GM21619 (cell line): ENCODE measurements around the gene KCNF1.

Experiments
- ATAC-seq: cut with Tn5 transposase; IDR thresholded peaks from one replicate; pipeline ENCODE4 v1.9.1; 2021; ENCODE audit not compliant: unreplicated experiment

The KCNF1 gene, protein sequence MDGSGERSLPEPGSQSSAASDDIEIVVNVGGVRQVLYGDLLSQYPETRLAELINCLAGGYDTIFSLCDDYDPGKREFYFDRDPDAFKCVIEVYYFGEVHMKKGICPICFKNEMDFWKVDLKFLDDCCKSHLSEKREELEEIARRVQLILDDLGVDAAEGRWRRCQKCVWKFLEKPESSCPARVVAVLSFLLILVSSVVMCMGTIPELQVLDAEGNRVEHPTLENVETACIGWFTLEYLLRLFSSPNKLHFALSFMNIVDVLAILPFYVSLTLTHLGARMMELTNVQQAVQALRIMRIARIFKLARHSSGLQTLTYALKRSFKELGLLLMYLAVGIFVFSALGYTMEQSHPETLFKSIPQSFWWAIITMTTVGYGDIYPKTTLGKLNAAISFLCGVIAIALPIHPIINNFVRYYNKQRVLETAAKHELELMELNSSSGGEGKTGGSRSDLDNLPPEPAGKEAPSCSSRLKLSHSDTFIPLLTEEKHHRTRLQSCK

DNA sequence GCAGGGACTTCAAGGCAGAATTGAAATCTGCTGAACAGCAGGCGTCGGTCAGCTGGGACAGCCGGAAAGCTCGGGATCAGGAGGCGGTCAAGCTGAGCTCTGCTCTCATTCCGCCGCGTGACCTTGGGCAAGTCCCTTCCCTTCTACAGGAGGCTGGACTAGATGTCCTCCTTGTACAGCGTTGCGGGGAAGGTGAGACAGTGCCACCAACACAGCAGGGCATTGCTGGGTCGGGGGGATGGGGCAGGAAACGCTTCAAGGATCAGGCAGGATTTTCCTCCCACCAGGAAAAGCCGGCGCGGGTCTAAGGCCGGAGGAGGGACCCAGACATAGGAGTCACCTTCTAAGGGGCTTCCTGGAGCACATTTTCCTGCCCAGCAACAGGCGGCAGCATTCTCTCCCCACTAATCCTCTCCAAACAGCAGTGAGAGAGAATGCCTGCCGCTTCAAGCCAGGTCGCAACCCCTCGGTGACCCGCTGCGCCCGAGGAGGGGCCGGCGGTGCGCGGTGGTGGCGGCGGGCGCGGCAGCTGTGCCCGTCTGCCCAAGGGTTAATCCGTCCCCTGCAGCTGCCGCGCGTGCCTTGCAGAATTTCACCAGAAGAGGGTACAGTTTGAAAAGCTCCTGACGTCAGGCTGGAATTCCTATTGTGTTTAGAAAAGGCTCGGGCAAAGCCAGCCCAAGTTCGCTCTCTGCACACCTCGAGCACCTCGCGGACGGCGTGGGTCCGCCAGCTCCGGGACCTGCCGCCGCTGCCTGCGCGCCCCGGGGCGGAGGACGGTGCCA, at the start of gene KCNF1:
TSS of gene KCNF1 (plus strand) at position 644 of the 785 bp plus-strand sequence. CDS start 493 bp downstream, outside the sequence.
- ATAC-seq: no peak

GRCh38 chr2:10862330-10862729, 49.4 kb upstream of the KCNF1 start:
- ATAC-seq: no peak

DNA sequence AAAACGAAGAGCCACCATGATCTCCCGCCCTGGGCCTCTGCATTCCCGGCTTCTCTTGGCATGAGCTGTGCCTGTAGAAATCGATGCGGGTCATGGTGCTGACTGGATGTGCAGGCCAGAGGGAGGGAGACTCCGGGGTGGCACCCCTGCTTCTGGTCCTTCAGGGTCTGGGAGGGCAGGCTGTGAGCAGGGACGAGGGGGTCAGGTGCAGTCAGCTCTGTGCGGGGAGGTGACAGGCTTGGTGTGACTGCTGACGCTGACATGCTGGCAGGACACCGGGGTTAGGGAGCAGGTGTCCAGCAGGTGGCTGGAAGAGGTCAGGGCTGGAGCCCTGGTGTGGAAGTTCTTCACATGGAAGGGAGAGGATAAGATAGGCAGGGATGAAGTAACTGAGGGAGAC, 48.7 kb upstream of the KCNF1 start:
- no peak for ATAC-seq

- peak; percentile 36 for ATAC-seq
These were observed 47.9 kb upstream of the KCNF1 start for GRCh38 chr2:10863837-10864236.

DNA sequence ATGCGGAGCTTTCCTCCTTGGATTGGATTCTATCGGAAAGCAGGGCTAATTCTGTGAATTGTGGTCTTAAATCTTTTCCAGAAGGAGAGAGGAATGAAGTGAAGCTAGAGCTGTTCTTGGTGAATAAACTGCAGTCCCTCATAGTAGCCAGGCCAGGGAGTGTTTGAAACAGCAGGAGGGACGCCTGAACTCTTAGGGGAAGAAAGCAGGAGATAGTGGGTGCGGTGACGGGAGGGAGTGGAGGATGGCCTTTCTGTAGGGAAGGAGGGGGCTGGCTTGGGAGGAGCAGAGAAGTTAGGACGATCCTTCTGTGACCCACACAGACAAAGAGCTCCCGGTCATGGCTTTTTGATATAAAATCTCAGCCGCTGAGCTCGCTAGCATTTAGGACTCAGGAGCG, 47.5 kb upstream of the KCNF1 start:
- no peak for ATAC-seq

GRCh38 chr2:10864861-10865636, 46.7 kb upstream of the KCNF1 start:
- peak; percentile 95 for ATAC-seq

- ATAC-seq: no peak
These were observed 45.9 kb upstream of the KCNF1 start for GRCh38 chr2:10865841-10866240.

DNA sequence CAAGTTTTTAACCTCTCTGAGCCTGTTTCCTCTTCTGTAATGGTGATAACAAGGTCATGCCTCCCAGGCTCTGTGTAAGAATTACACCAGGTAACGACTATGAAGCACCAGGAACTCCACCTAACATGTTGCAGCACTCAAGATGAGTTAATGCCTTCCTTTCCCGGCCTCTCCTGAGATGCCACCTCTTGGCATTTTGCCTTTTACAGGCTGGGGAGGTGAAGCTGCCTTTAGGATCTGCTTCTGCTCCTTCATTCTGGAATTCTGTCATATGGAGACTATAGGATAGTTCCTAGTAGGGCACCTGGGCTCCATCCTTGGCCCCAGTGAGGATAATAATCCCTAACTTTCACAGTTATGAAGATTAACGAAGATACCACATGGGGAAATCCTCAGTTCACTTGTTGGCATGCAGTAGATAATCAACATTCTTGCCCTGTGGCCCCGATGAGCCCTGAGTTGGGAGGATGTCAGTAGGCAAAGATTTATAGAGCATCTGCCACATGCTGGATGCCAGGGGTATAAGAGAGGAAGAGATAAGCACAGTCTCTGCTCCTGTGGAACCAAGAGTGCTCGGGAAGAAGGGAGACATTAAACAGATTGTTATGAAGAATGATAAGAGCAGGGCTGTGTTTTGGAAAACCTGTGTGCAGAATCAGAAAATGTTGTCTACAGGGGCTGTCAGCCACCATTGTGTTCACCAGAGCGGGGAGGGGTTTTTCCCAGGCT, 43.9 kb upstream of the KCNF1 start:
- ATAC-seq: no peak

DNA sequence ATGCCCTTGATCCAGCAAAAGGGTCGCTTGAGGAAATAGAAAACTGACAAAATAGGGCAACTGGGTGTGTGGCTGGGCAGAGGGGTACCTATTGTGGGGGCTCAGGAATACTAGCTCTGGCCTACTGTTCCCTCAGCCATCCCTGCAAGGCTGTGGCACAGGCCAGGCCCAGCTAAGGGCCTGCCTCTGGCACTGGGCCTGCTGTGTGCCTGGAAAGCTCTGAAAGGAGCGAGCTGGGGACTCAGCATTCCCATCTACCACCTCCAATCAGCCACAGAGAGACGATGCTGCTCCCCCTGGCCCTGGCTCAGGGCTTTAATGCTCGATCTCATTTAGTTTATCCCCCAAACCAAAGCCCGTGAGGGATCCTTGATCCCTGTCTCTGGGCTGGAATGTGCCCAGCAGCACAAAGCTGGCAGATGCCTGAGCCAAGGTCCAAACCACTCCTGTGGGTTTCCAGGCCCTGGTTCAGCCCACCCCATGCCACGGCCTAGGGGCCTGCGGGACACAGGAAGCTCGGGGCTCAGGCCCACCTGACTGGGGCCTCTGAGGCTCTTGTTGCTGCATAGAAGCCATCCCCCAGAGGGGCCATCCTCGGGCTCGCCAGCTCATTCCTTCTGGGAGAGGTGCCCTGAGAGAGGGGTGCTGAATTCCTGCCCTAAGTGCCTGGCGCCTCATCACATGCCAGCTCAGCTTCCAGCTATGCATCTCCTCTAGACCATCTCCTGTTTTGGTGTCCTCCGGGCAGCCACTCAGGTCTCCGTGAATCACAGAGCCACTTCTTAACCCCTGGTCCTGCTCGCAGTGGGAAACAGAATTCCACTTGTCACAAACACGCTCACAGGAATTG, 43.0 kb upstream of the KCNF1 start:
- no peak for ATAC-seq

GRCh38 chr2:10871978-10872377, 39.8 kb upstream of the KCNF1 start:
- no peak for ATAC-seq

GRCh38 chr2:10873171-10873570, 38.6 kb upstream of the KCNF1 start:
- no peak for ATAC-seq

DNA sequence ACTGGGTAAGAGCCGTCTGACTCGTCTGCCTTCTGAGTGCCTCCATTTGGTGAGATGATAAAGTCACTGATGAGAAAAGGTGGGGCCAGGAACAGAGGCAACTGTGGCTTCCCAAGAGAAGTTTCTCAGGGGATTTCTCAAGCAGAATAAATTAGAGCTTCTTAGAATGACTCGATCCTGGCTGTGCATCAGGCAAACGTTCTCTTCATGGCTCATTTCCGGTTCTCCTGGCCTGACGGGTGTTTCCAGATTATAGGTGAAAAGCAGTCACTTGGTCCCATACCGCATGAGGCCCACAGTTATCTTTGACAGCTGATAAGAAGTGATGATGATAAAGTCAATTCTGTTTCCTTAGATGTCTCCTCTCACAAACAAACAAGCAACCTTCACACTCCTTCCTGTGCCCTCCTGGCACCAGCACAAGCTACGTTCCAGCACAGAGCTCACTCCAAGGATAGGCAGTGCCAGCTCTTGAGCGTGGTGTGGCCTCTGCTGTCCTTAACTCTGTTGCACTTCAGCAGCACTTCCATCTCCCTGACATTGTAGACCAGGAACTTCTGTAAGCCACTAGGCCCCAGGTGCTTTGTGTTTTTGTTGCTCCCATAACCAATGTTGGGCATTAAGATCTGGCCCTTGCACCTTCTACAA, 37.8 kb upstream of the KCNF1 start:
- ATAC-seq: no peak

DNA sequence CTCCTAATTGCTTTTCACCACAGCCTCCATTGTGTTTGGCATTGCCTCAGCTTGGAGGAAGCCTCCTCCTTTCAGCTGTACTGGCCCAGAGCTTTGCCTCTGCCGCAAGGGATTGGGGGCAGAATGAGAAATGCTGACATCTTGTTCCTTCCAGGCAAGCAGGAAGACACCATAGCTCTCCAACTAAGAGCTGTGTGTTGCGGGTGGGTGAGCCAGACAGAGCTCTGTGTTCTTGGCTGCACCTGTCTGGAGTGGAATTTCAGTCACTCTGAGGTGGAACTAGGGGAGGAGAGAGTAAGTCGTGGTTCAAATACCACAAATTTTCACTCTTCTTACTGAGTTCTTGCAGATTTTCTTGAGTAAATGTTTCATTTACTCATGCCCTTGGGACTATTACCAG, 36.6 kb upstream of the KCNF1 start:
- no peak for ATAC-seq

DNA sequence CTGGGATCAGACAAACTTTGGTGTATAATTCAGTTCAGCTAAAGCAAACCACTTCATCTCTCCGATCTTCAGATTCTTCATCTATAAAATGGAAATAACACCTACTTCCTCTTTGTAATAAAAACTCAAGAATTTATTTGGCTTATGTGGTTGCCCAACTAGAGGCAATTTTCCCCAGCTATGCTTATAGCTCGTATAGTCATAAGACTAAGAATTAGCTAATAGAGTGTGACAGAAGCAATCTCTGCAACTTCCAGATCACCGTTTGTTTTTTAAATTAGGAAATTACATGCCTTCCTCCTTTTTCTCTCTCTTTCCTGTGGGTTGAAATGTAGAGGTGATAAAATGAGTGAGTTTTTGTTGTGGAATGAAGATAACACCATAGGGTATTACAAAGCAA, 35.3 kb upstream of the KCNF1 start:
- ATAC-seq: no peak

DNA sequence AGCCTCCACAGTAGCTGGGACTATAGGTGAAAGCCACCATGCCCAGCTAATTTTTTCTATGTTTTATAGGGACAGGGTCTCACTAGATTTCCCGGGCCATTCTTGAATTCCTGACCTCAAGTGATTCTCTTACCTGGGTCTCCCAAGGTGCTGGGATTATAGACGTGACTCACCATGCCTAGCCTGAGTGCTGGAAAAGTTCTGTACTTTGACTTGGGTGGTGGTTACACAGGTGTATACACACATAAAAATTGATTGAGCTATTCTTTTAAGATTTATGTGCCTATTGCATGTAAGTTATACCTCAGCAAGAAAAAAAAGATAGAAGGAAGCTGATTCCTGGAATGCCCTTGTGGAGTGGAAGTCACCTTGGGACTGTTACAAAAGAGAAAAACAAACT, 34.8 kb upstream of the KCNF1 start:
- no peak for ATAC-seq

DNA sequence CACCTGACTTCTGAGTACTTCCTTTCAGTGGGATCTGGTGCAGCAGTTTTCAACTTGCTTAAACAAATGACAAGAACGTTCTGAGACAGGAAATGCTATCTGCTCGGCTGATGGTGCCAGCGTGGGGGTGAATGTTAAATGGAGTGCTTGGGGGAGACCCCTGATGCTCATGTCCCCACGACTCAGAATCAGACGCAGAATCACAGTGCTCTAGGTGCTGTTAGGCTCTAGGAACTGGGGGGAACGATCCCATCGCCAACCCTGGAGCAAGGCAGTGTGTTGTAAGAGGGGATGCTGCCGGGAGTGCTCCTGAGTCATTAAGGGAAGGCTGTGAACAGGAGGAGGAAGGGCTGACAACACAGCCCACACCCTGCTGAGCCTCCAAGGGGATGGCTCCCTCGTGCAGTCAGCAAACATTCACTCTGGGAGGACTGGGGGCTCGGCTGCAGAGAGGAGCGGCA, 34.1 kb upstream of the KCNF1 start:
- ATAC-seq: no peak

- ATAC-seq: no peak
These were observed 33.3 kb upstream of the KCNF1 start for GRCh38 chr2:10878268-10878915.

GRCh38 chr2:10879159-10879558, 32.6 kb upstream of the KCNF1 start:
- no peak for ATAC-seq
